ENCODE data around the gene WDR1.

Gene WDR1

DNA sequence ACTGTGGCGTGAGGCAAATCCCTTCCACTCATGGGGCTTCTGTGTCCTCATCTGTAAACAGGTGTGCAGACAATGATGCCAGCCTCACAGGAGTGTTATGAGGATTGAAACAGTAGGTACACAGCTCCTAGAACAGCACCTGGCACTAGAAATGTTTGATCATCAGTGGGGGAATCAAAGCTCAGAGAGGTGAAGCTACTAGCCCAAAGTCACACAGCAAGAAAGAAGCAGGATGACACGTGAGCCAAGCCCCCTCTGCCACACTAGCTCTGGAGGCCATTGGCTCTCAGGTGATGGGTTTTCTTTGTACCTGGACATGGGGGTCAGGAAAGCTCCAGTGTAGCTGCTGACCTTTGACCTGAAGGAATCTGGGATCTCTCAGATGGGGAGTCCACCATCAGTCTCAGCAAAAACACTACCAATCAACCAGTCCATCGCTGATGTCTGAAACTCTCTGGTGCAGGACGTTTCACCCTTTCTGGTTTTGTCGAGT lies 81.9 kb downstream of the WDR1 start:
- no peak for DNase-seq

DNA sequence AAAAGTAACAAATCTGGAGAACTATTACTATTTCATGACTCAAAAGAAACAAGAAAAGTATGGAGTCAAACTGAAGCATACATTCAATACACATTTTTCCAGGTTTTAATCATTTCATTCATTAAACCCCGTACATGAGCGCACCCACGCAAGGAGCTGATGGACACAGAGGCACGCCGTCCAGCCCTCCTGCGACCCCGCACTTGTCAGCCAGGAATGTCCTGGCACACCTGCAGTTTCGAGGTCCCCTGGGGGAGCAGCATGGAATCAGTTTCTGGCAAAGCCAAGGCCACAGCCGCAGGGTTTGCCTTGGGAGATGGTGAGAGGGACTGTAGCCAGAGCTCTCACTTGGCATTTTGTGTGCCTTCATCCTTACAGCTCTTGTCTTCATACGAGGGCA lies 82.5 kb downstream of the WDR1 start:
- DNase-seq, result no peak

DNA sequence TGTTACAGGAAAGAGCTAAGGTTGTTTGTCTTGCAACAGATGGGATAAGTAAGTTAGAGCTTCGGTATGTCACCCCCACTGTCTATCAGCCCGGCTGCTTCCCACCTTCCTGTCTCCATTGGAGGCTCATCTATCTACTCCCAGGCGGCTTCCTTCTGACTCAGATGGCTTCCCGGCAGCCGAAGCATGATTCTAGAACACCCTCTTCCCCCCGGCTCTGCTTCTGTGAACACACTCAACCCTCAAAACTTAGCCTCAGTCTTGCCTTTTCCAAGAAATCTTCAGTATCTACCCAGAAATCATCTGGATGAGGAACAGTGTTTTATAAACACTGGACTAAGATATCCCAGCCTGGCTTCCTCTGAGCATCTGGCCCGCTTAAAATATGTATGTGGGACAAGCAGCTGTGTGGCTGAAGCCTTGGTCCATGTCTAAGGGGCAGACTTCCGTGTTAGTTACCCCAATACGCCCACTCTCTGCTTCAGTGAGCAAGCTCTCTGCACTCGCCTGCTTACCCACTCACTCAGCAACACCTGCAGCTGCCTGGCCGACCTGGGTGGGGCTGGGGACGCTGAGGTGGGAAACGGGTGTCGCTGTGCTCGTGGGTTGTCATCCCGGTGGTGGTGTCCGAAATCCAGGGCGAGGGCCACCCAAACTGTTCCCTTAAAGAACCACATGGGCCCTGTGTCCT lies 83.3 kb downstream of the WDR1 start:
- DNase-seq, result no peak

DNA sequence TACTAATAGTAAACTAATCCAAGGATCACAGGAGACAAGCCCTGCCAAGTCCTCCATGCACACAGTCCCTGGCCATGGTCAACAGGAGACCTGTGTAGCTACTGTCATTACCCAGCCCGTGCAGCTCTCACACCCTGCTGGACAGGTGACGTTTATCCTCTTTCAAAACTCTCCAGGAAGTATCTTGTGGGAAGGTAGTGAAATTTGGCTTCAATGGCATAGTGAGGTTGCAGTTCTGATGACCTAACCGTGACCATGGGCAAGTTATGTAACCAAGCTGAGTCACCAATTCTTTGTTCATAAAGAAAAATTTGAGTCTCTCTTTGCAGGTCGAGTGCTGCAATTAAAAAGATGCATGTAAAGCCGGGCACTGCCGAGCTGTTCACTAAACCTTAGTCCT lies 84.0 kb downstream of the WDR1 start:
- no peak for DNase-seq

DNA sequence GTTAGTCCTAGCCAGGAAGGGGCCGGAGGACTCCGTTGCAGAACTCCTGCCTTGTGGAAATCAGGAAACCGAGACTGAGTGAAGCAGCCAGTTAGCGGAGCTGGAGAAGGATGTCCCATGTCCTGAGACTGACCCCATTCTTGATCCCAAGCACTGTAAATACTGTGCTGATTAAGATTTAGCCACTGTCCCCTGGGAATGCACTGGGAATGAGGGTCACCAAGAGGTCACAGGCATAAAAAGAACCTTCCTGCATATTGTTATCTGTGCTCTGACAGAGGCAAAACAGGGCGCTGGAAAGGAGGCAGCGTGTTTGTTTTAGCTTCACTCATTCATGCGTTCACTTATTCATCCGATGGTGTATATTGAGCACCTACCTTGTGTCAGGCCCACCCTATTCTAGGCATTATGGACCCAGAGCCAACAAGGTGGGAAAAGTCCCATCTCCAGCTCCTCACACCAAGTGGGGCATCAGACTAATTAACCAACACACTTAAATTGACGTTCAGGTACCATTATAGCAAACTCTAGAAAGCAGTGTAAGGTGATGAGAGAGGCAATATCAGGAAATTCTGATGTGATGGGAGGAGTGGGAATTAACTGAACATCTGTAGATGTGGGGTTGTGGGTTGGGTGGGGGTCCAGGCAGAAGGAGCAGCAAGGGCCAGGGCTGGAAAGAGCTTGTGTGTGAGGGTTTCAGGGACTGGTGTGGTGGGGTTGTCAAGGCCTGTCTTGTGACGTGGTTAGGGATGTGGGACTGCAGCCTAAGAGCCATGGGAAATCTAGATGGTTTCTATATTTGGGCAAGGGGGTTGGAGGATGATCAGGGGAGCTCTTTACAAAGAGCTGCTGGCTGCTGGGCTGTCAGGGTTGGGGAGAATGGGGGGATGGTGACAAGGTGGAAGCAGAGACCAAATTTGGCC lies 84.7 kb downstream of the WDR1 start:
- DNase-seq, result no peak

DNA sequence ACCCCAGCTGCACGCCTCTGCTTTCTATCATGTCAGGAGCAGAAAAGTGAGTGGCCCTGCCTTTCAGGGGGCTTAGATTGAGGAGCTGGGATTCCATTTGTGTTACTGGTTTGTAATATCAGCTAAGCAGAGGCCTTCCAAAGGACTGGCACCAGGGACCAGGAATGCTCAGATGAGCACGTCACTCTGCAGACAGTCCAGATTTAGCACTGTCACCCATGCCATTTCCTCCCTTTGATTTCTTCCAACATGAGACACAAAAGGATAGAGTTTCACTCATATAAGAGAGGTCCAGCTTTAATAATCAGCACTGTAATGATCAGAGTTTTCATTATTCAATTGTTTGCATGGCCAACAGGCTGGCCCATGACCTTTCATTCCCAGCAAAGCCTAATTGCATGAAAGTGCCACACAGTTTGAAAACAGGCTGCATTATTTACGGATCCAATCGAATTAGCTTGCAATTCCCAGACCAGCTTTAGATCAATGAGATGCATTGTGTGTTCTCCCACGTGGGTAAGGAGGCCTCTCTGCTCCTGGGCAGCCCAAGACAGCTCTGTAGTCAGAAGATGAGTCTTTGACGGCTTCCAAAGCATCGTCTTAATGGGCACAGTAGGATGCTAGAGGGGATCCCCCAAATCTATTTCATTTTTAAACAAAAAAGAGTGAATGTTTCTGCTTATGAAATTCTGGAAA lies 85.5 kb downstream of the WDR1 start:
- DNase-seq, result no peak

DNA sequence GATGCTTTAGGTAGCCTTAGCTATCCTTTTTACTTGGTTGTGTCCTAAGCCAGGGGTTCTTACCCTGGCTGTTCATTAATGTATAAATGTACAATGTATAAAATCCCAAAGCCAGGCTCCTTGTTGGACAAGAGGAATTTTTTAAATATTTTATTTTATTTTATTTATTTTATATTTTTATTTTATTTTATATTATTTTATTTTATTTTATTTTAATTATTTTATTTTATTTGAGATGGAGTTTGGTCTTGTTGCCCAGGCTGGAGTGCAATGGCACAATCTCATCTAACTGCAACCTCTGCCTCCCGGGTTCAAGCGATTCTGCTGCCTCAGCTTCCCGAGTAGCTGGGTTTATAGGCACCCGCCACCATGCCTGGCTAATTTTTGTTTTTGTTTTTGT lies 87.2 kb downstream of the WDR1 start:
- no peak for DNase-seq

DNA sequence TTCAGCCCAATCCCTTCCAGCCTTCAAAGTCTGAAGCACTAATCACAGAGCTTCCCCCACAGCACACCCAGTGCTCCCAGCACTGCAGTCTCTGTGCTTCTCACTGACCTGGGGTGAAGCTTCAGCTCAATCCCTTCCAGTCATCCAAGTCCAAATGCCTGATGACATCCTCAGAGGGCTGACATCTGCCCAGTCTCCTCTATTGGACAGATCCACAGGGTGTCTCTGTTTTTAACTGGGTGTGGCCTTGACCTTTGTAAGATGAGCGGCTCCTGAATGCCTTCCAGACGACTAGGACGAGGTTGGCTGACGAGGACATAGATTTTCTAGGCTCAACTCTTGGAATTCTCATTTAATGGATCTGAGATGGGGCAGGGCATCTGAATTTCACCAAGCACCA lies 87.7 kb downstream of the WDR1 start:
- DNase-seq, result no peak

DNA sequence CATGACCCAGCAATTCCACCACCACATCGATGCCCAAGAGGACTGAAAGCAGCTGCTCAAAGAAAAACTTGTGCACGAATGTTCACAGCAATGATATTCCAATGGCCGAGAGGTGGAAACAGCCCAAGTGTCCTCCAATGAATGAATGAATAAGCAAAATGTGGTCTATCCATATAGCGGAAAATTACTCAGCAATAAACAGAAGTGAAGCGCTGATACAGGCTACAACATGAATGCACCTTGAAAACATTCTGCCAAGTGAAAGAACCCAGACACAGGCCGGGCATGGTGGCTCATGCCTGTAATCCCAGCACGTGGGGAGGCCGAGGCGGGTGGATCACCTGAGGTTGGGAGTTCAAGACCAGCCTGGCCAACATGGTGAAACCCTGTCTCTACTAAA lies 90.1 kb downstream of the WDR1 start:
- no peak for DNase-seq

DNA sequence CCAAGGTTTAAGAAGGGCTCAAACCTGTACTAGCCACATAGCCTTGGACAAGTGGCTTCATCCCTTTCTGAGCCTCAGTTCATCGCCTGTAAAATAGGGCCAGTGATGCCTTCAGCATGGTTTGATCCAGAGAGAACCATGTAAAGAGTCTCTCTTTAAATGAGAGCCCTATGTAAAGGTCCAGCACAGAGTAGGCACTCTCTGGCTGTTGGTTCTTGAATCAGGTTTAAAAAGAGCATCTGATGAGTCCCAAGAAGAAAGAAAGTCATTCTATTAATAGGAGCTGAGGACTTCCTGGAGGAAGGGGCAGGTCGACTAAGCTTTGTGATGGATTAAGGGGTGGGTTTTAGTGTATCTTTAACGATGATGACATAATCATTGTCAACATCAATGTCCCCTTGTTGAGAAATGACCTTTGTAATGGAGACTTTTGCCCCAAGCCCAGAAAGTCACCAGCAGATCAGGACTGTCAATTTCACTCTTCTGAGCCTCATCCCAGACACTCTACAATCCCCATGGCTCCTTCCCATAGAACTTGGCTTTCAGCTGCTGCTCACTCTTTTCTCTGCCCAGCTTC lies 91.3 kb downstream of the WDR1 start:
- no peak for DNase-seq

Measured in NCI-H345 (cell line).